Measurements from ENCODE around the gene SPAG6. TPM values are rescaled to one million over a fixed set of nuclear protein-coding genes. Genes with fewer than 3 reads are reported as not detected.

SPAG6 gene
- total RNA-seq, 4 donors from 2014 or later = not detected

DNA sequence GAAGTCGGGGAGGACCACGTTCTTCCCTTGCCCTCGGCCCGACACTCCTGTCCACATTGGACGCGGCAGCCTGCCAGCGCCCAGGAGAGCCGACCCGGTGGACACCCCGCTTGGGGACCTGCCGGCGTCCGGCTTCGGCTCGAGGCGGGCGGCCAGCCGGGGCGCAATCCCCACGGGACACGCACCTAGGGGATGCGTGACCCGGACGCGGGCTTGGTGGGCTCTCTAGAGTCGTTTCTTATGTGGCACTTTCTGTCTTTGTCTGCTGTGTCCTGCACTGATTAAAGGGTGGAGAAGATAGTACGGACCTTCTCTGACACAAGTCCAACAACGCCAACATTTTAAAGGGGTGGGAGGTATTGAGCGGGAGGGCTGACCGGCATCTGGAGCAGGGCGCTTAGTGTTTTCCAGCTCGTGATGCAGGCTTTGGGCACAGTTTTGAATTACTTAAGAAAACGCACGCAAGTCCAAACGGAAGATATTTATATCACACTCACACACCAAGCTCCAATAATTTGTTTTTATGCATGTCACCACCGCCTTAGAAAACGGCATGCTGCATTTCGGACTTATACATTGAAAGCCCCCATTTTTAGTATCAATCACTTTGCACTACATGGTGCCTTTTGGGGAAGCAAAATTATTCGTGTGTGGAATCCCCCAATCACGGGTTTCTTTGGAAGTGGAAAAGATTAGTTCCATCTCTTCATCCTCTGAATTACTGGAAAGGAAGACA lies 3.9 kb upstream of the SPAG6 start:
- Histone ChIP-seq H3K4me3 (peak overlapping the region; percentile 48 to 77), H3K36me3 (no peaks in the 10 kb centered on the region), H3K4me1 (peaks cover 0 to 34% (median 13%) of the 10 kb centered on the region in 3 donors), H3K9me3 (peaks cover 0 to 11% (median 0%) of the 10 kb centered on the region in 3 donors), H3K27me3 (peaks cover 87% of the 10 kb centered on the region), H3K27ac (peak overlapping the region; percentile 71 to 96 (median 94))
- 8 to 20% methylated on average over 1 to 11 of the region's 40 CpGs for WGBS, 2 donors (ENCODE audit: low coverage in 1 of 2)
- no peak for TF ChIP-seq POLR2A (IDR thresholded peaks at IDR 0.05)
- peak; percentile 14 for TF ChIP-seq POLR2AphosphoS5 (IDR thresholded peaks at IDR 0.05)
- TF ChIP-seq, protein P1, sequence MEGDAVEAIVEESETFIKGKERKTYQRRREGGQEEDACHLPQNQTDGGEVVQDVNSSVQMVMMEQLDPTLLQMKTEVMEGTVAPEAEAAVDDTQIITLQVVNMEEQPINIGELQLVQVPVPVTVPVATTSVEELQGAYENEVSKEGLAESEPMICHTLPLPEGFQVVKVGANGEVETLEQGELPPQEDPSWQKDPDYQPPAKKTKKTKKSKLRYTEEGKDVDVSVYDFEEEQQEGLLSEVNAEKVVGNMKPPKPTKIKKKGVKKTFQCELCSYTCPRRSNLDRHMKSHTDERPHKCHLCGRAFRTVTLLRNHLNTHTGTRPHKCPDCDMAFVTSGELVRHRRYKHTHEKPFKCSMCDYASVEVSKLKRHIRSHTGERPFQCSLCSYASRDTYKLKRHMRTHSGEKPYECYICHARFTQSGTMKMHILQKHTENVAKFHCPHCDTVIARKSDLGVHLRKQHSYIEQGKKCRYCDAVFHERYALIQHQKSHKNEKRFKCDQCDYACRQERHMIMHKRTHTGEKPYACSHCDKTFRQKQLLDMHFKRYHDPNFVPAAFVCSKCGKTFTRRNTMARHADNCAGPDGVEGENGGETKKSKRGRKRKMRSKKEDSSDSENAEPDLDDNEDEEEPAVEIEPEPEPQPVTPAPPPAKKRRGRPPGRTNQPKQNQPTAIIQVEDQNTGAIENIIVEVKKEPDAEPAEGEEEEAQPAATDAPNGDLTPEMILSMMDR (IDR thresholded peaks at IDR 0.05) = no peak
- no peak for TF ChIP-seq EP300 (IDR thresholded peaks at IDR 0.05)
- ATAC-seq = peak; percentile 11

DNA sequence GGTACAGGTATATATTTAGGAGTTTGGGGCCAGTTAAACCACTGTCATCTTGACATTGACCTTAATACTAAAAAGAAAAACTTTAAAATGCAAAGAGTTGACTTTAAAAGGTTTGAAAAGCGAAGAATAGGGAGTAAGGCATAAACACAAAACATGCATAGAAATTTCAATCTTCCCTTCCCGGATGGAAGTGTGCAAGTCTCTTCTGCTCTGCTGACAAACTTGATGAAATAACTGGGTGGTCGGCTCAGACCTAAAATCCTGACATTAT lies 3.4 kb upstream of the SPAG6 start:
- H3K4me3 ChIP-seq = no peak overlapping the region
- H3K27me3 ChIP-seq = peaks cover 87% of the 10 kb centered on the region
- no peak overlapping the region for H3K27ac ChIP-seq
- H3K36me3 ChIP-seq = no peaks in the 10 kb centered on the region
- peaks cover 0 to 11% (median 0%) of the 10 kb centered on the region in 3 donors for H3K9me3 ChIP-seq
- TF ChIP-seq EP300 (IDR thresholded peaks at IDR 0.05) = no peak
- TF ChIP-seq POLR2AphosphoS5 (IDR thresholded peaks at IDR 0.05) = no peak
- TF ChIP-seq, protein P1 (IDR thresholded peaks at IDR 0.05) = no peak
- TF ChIP-seq POLR2A (IDR thresholded peaks at IDR 0.05) = no peak
- H3K4me1 ChIP-seq = peaks cover 0 to 29% (median 10%) of the 10 kb centered on the region in 3 donors
- ATAC-seq = no peak
- 44 to 47% methylated on average over 3 of the region's 3 CpGs for WGBS, 2 donors (ENCODE audit: low coverage in 1 of 2)

DNA sequence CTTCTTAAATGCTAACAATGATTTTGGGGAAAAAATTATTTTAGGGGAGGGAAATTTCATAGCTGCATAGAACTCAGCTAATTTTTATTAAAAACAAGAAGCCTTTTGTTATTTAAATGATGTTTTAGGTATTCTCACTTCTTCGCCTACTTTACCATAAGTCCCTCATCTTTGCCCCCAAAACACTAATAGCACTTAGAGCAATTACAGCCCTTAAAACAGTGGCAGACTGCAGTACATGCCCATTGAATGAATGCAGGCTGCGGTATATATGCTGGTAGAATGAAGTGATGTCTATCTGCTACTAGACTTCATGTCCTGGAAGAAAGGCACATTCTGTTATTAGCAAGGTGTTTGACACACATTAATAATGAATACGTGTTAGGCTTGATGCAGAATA lies 2.9 kb upstream of the SPAG6 start:
- Histone ChIP-seq H3K27me3 (peaks cover 87% of the 10 kb centered on the region), H3K4me1 (peaks cover 0 to 26% (median 10%) of the 10 kb centered on the region in 3 donors), H3K27ac (no peak overlapping the region), H3K9me3 (peaks cover 0 to 11% (median 0%) of the 10 kb centered on the region in 3 donors), H3K36me3 (no peaks in the 10 kb centered on the region), H3K4me3 (no peak overlapping the region)
- 28 to 64% methylated on average over 2 to 3 of the region's 3 CpGs for WGBS, 2 donors (ENCODE audit: low coverage in 1 of 2)
- TF ChIP-seq POLR2A (IDR thresholded peaks at IDR 0.05) (no peak), EP300 (IDR thresholded peaks at IDR 0.05) (no peak), POLR2AphosphoS5 (IDR thresholded peaks at IDR 0.05) (peak; percentile 7)
- TF ChIP-seq, protein P1 (IDR thresholded peaks at IDR 0.05) = no peak
- no peak for ATAC-seq

DNA sequence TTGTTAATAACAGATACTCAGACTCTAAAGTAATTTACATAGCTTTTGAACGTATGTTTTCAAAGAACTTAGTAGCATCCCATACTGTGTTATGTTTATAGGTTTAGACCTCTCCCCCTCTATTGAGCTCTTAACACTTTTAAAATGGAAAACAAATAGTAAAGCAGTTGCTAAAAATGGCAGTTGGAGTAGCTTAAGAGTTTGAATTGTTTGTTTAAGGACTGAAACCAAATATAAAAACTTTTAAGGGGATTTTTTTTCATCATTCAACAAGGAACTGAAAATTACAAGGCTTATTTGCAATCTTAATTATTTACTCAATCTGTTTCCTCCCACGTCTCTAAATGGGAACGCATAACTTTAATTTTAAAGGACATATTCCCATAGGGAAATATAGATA lies 1.6 kb upstream of the SPAG6 start:
- 14 to 20% methylated on average over 3 of the region's 3 CpGs for WGBS, 2 donors (ENCODE audit: low coverage in 1 of 2)
- H3K36me3 ChIP-seq = no peaks in the 10 kb centered on the region
- H3K27me3 ChIP-seq = peaks cover 83% of the 10 kb centered on the region
- peaks cover 0 to 26% (median 10%) of the 10 kb centered on the region in 3 donors for H3K4me1 ChIP-seq
- TF ChIP-seq EP300 (IDR thresholded peaks at IDR 0.05) (no peak), POLR2AphosphoS5 (IDR thresholded peaks at IDR 0.05) (no peak), POLR2A (IDR thresholded peaks at IDR 0.05) (no peak)
- TF ChIP-seq, protein P1 (IDR thresholded peaks at IDR 0.05) = no peak
- no peak for ATAC-seq
- peaks cover 0 to 11% (median 0%) of the 10 kb centered on the region in 3 donors for H3K9me3 ChIP-seq
- H3K27ac ChIP-seq = no peak overlapping the region
- no peak overlapping the region for H3K4me3 ChIP-seq

DNA sequence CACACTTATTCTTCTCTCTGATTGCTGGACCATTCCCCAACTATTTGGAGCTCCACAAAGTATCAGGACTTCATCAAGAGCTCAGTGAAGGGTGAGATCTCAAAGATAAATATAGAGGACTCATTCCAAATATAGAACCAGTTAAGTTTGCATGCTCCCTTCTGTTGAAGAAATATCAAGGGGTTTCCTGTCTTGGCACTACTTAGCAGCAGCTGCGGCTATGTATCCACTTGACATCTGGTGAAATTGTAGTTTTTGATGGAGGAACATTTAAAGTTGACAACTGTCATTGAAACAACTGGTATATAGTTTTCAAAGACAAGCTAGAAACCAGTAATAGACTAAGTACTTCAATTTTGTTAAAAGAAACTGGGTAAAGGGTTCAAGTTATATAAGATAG lies 1.0 kb upstream of the SPAG6 start:
- TF ChIP-seq, protein P1 (IDR thresholded peaks at IDR 0.05) = no peak
- TF ChIP-seq POLR2A (IDR thresholded peaks at IDR 0.05) = no peak
- no peak for TF ChIP-seq EP300 (IDR thresholded peaks at IDR 0.05)
- TF ChIP-seq POLR2AphosphoS5 (IDR thresholded peaks at IDR 0.05) = no peak
- Histone ChIP-seq H3K4me3 (no peak overlapping the region), H3K9me3 (peaks cover 0 to 11% (median 0%) of the 10 kb centered on the region in 3 donors), H3K4me1 (peaks cover 0 to 26% (median 10%) of the 10 kb centered on the region in 3 donors), H3K27me3 (peaks cover 78% of the 10 kb centered on the region), H3K27ac (no peak overlapping the region), H3K36me3 (no peaks in the 10 kb centered on the region)
- no peak for ATAC-seq
- WGBS, 2 donors (ENCODE audit: low coverage in 1 of 2) = 10 to 15% methylated on average over 1 of the region's 1 CpG
